ENCODE results near the gene RUFY3.

DNA sequence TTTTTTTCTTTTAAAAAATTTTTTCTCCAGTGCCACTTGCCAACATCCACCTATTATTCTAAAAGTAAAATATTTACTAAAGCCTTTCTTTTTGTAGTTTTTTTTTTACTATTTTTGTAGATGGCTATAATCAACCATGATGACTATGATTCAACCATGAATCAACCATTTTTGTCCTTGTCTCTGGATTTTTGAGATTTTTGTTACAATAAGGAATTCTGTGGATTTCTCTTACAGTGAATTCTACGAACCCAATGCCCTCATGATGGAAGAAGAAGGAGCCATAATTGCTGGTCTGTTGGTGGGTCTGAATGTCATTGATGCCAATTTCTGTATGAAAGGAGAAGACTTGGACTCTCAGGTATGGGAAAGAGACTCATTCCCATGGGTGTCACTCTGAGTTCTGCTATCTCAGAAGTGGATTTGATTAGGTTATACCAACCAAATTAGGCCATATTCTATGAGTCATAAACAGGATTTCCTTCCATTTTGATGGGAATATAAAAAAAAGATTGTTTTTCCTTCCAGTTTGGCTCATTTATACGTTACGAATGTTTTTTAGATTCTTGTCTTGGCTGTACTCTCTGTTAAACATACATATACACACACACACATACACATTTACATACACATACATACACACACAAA lies 46.7 kb downstream of the RUFY3 start:
- TF ChIP-seq POLR2AphosphoS5 (IDR thresholded peaks at IDR 0.05; ENCODE audit: low read depth) (no peak), REST (IDR thresholded peaks at IDR 0.05; ENCODE audit: insufficient replicate concordance, low read depth) (no peak)
- TF ChIP-seq, protein P1, sequence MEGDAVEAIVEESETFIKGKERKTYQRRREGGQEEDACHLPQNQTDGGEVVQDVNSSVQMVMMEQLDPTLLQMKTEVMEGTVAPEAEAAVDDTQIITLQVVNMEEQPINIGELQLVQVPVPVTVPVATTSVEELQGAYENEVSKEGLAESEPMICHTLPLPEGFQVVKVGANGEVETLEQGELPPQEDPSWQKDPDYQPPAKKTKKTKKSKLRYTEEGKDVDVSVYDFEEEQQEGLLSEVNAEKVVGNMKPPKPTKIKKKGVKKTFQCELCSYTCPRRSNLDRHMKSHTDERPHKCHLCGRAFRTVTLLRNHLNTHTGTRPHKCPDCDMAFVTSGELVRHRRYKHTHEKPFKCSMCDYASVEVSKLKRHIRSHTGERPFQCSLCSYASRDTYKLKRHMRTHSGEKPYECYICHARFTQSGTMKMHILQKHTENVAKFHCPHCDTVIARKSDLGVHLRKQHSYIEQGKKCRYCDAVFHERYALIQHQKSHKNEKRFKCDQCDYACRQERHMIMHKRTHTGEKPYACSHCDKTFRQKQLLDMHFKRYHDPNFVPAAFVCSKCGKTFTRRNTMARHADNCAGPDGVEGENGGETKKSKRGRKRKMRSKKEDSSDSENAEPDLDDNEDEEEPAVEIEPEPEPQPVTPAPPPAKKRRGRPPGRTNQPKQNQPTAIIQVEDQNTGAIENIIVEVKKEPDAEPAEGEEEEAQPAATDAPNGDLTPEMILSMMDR (IDR thresholded peaks at IDR 0.05; ENCODE audit: insufficient read depth, low read length) = no peak
